HepG2 (cell line): ENCODE data around the gene PAM16. TPM values are rescaled to one million over a fixed set of nuclear protein-coding genes. Genes with fewer than 3 reads are reported as not detected.

ENCODE experiments used
- ARNT ChIP-seq: fragments of 450-650 bp; IDR thresholded peaks from 2 replicates; pipeline ENCODE4 v1.6.1; 2017
- BHLHE40 ChIP-seq: IDR thresholded peaks from 2 replicates; pipeline ENCODE4 v1.6.1; 2011; ENCODE audit warnings: low read length, improper control_type of control experiment
- FOXA1 ChIP-seq, 2 experiments: fragments of 450-650 bp in 1 of 2; sonication (generic) in 1 of 2; formaldehyde crosslinking in 1 of 2; IDR thresholded peaks; 2 replicates each; pipeline versions ENCODE4 v1.4.0 to v1.6.1; 2016 to 2020; ENCODE audit warnings: missing genetic modification reagents in 1 of 2
- FOXC1 ChIP-seq: sonication (generic); formaldehyde crosslinking; IDR thresholded peaks from 2 replicates; pipeline ENCODE4 v1.8.0; 2022; ENCODE audit warnings: mild to moderate bottlenecking, missing genetic modification reagents, borderline replicate concordance
- ISL2 ChIP-seq: sonication (generic); formaldehyde crosslinking; IDR thresholded peaks from 2 replicates; pipeline ENCODE4 v1.5.0; 2020; ENCODE audit warnings: missing genetic modification reagents
- KLF6 ChIP-seq: IDR thresholded peaks from 2 replicates; pipeline ENCODE4 v1.8.0; 2016; ENCODE audit warnings: missing biosample characterization, missing genetic modification reagents
- NCOR1 ChIP-seq: fragments of 200-600 bp; sonication (generic); IDR thresholded peaks from 2 replicates; pipeline ENCODE4 v1.7.0; 2017; ENCODE audit warnings: antibody characterized with exemption, low read length, borderline replicate concordance
- NFKB2 ChIP-seq: sonication (generic); formaldehyde crosslinking; IDR thresholded peaks from 2 replicates; pipeline ENCODE4 v1.4.0; 2020; ENCODE audit warnings: missing genetic modification reagents, borderline replicate concordance
- NPAS2 ChIP-seq: sonication (generic); formaldehyde crosslinking; IDR thresholded peaks from 2 replicates; pipeline ENCODE4 v1.8.0; 2022; ENCODE audit warnings: mild to moderate bottlenecking, missing genetic modification reagents, borderline replicate concordance
- PATZ1 ChIP-seq: sonication (generic); formaldehyde crosslinking; IDR thresholded peaks from 2 replicates; pipeline ENCODE4 v1.4.0; 2020; ENCODE audit warnings: missing genetic modification reagents
- PAXIP1 ChIP-seq: sonication (generic); formaldehyde crosslinking; conservative IDR thresholded peaks from 2 replicates; pipeline ENCODE4 v1.4.0; 2020; ENCODE audit warnings: mild to moderate bottlenecking, missing genetic modification reagents, moderate library complexity
- PRDM15 ChIP-seq: sonication (generic); formaldehyde crosslinking; IDR thresholded peaks from 2 replicates; pipeline ENCODE4 v1.4.0; 2020; ENCODE audit warnings: missing genetic modification reagents
- RFXAP ChIP-seq: sonication (generic); formaldehyde crosslinking; IDR thresholded peaks from 2 replicates; pipeline ENCODE4 v1.4.0; 2020; ENCODE audit warnings: missing genetic modification reagents, borderline replicate concordance
- RNF2 ChIP-seq: fragments of 450-650 bp; conservative IDR thresholded peaks from 2 replicates; pipeline ENCODE4 v1.6.1; 2016; ENCODE audit warnings: low read depth
- SMC3 ChIP-seq: IDR thresholded peaks from 2 replicates; pipeline ENCODE4 v1.6.1; 2011; ENCODE audit warnings: low read length, improper control_type of control experiment
- TARDBP ChIP-seq: sonication (generic); formaldehyde crosslinking; IDR thresholded peaks from 2 replicates; pipeline ENCODE4 v1.8.0; 2022; ENCODE audit warnings: mild to moderate bottlenecking, missing genetic modification reagents
- ZBTB20 ChIP-seq: sonication (generic); formaldehyde crosslinking; IDR thresholded peaks from 2 replicates; pipeline ENCODE4 v1.8.1; 2023; ENCODE audit warnings: missing genetic modification reagents, low read depth, mild to moderate bottlenecking, borderline replicate concordance
- ZFP36L1 ChIP-seq: sonication (generic); formaldehyde crosslinking; IDR thresholded peaks from 2 replicates; pipeline ENCODE4 v1.8.0; 2022; ENCODE audit warnings: mild to moderate bottlenecking, missing genetic modification reagents, moderate library complexity
- ZNF691 ChIP-seq: sonication (generic); formaldehyde crosslinking; IDR thresholded peaks from 2 replicates; pipeline ENCODE4 v1.4.0; 2020; ENCODE audit warnings: missing genetic modification reagents, low read depth, mild to moderate bottlenecking, borderline replicate concordance
- polyA plus RNA-seq, 8 experiments: library from polyadenylated mRNA; depleted of rRNA in 3 of 8; stranded (reverse) in 7 of 8; unstranded in 1 of 8; fragments of >200 nt; fragmentation: Illumina TruSeq in 4 of 8; extraction: Trizol in 4 of 8; gene quantifications; 2 replicates each; pipeline versions ENCODE4 v1.2.1 to v1.2.3, GENCODE V29; 2011 to 2016; ENCODE audit warnings: low read depth in 4 of 8, missing spikeins in 1 of 8, mixed read lengths in 1 of 8; ENCODE audit not compliant: insufficient read depth in 1 of 8
- total RNA-seq, 5 experiments: library from RNA; depleted of rRNA; stranded (reverse); fragments of >200 nt; fragmentation: Illumina TruSeq; extraction: Trizol; gene quantifications; 2 replicates each; pipeline ENCODE4 v1.2.3, GENCODE V29; 2016; ENCODE audit warnings: low read depth in 1 of 5

PAM16 gene
- total and polyA plus RNA-seq, 2 of the 13 experiments (the other 11 are each of a cell fraction or from before 2014, with no cell fraction given): 51.5 to 51.8 TPM

- TF ChIP-seq SMC3 (no peak), NFKB2 (CRISPR knock-in tag) (0 out of 2 replicates have a peak, but pooled peaks have one; percentile 25), KLF6 (CRISPR knock-in tag) (no peak), NPAS2 (CRISPR knock-in tag) (no peak), ISL2 (CRISPR knock-in tag) (no peak), ZNF691 (CRISPR knock-in tag) (peak; percentile 24; the same call in 1 of the 2 replicates), FOXC1 (CRISPR knock-in tag) (no peak), FOXA1 (IDR thresholded peaks at IDR 0.05) (no peak), FOXA1 (CRISPR knock-in tag; IDR thresholded peaks at IDR 0.05) (no peak), PRDM15 (CRISPR knock-in tag) (no peak), ZBTB20 (no peak), TARDBP (no peak), RFXAP (CRISPR knock-in tag) (no peak), RNF2 (no peak), BHLHE40 (no peak), ZFP36L1 (CRISPR knock-in tag) (no peak), PAXIP1 (CRISPR knock-in tag) (peak; percentile 57), ARNT (no peak), NCOR1 (0 out of 2 replicates have a peak, but pooled peaks have one; percentile 26), PATZ1 (CRISPR knock-in tag) (peak; percentile 85)
Observed at GRCh38 chr16:4378999-4379690, 28.0 kb upstream of the PAM16 start (continued).
